PC-3 (cell line): ENCODE data around the gene GPR63.

Experiments used
- CTCF ChIP-seq: fragments of 300-600 bp; sonication (generic); conservative IDR thresholded peaks from 2 replicates; pipeline ENCODE4 v1.5.1; 2017; ENCODE audit warnings: antibody characterized with exemption, low read depth, mild to moderate bottlenecking, low read length
- EZH2 ChIP-seq: fragments of 300-600 bp; sonication (generic); IDR thresholded peaks from one replicate; pipeline ENCODE4 v1.6.1; 2017; ENCODE audit warnings: antibody characterized with exemption, mild to moderate bottlenecking, low read length; ENCODE audit not compliant: unreplicated experiment

GRCh38 chr6:96862560-96862959 lies 25.3 kb upstream of the GPR63 start:
- no peak for TF ChIP-seq CTCF
- TF ChIP-seq EZH2 = no peak
